ENCODE measurements around the gene KRTAP5-8.
"Not testable (repeated sequence)": the region's sequence is repeated elsewhere in the genome, so short reads cannot be mapped to it uniquely, and the experiment has no call there.

The KRTAP5-8 gene

DNA sequence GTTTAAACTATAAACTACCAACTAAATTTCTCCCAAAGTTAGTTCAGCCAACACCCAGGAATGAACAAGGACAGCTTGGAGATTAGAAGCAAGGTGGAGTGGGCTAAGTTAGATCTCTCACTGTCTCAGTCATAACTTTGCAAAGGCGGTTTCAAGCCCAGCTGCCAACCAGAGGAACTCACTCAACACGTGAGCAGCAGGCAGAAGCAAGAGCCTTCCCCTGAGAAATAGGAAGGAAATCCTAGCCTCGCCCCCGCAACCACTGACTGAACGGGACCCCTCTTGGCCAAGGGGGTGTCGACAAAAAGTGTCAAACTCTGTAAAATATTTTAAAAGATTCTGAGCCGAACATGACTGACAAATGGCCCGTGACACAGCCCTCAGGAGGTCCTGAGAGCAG, 6.0 kb downstream of the KRTAP5-8 start:
- no peak for DNase-seq (ENCODE audit: low read depth)

DNA sequence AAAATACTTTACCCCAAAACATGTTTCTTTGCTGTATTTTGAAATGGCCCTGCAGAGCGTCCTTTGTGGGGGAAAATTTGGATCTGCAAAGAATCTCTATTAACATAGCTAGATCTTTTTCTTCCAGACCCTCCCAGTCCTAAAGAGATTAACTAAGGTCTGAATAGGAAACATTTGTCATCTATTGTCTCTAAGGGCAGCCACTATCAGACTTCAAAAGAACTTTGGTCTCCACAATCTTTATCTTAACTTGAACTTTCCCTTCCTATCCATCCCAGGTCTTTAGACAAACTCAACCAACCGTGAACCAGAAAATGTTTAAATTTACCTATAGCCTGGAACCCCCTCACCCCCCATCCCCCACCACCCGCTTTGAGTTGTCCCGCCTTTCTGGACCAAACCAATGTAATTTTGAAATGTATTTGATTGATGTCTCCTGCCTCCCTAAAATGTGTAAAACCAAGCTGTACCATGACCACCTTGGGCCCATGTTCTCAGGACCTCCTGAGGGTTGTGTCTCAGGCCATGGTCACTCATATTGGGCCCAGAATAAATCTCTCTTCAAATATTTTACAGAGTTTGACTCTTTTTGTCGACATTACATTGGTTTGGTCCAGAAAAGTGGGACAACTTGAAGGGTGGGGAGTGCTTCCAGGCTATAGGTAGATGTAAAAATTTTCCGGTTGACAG, 6.8 kb downstream of the KRTAP5-8 start:
- no peak for DNase-seq (ENCODE audit: low read depth)

GRCh38 chr11:71545405-71545966, 7.7 kb downstream of the KRTAP5-8 start:
- no peak for DNase-seq (ENCODE audit: low read depth)

DNA sequence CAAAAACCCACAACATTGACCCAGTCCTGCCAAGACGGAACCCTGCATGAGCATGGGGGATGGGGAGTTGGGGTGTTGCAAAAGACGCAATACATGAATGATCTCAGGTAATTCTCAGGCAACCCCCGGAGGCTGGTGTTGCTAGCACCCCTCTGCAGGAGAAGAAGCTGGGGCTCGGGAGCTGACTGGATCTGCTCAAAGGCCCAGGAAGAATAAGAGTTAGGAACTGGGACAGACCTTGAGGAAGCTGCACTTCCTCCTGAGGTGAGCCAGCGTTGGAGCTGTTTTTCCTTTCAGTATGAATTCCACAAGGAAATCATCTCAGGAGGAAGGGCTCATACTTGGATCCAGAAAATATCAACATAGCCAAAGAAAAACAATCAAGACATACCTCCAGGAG, 10.3 kb downstream of the KRTAP5-8 start, which contains the start of gene KRTAP5-9:
TSS of gene KRTAP5-9 (plus strand) at position 301 of the 400 bp plus-strand sequence. CDS start 238 bp downstream, outside the sequence.
- DNase-seq (ENCODE audit: low read depth): no peak

- no peak for DNase-seq (ENCODE audit: low read depth)
These were observed 10.9 kb downstream of the KRTAP5-8 start for GRCh38 chr11:71548716-71549151.

GRCh38 chr11:71551711-71552110, 13.9 kb downstream of the KRTAP5-8 start:
- DNase-seq (ENCODE audit: low read depth): no peak

- DNase-seq (ENCODE audit: low read depth): no peak
These were observed 17.2 kb downstream of the KRTAP5-8 start for GRCh38 chr11:71554996-71555395.

DNA sequence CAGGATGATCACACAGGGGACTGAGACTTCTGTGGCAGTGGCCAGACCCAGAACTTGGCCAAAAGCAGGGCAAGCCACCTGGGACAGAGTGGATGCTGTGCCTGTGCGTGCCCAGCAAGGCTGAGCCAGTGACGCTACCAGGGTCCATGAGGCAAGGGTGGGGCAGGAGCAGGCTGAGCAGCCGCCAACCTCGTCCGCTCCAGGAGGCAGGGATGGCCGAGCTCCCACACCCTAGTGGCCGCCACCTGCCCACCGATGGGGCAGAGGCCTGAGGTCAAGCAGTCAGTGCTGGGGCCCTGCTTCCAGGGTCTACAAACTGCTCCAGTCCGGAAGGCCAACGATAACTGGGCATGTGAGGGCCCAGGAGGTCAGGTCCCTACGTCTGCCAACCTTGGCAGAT, 17.7 kb downstream of the KRTAP5-8 start:
- DNase-seq (ENCODE audit: low read depth): no peak

GRCh38 chr11:71556018-71556417, 18.2 kb downstream of the KRTAP5-8 start:
- no peak for DNase-seq (ENCODE audit: low read depth)

- no peak for DNase-seq (ENCODE audit: low read depth)
These were observed 19.4 kb downstream of the KRTAP5-8 start for GRCh38 chr11:71557257-71557656.

DNA sequence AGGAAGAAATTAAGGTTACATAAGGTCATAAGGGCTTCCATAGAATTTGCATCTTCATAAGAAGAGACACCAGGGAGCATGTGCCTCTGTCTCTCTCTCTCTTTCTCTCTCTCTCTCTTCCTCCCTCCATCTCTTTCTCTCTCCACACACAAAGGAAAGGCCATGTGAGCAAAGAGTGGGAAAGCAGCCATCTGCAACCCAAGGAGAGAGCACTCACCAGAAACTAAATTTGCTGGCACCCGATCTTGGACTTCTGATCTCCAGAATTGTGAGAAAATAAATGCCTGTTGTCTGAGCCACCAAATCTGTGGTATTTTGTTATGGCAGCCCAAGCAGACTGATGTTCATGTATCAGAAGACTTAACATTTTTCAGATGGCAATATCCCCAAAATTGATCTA, 21.2 kb downstream of the KRTAP5-8 start:
- DNase-seq (ENCODE audit: low read depth): no peak

GRCh38 chr11:71562120-71562519, 24.3 kb downstream of the KRTAP5-8 start:
- no peak for DNase-seq (ENCODE audit: low read depth)

DNA sequence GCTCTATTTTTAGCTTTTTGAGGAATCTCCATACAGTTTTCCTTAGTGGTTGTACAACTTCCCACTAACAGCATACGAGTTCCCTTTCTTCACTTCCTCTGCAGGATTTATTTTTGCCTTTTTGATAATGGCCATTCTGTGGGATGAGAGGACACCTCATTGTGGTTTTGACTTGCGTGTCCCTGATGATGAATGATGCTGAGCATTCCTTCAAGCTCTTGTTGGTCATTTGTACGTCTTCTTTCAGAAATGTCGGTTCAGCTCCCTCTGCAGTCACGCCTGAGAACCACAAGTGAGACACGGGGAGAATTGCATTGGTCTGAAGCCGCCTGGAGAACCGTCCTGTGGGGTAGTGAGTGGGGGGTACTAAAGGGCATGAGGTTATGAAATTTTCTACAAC, 25.6 kb downstream of the KRTAP5-8 start:
- DNase-seq (ENCODE audit: low read depth): no peak

DNA sequence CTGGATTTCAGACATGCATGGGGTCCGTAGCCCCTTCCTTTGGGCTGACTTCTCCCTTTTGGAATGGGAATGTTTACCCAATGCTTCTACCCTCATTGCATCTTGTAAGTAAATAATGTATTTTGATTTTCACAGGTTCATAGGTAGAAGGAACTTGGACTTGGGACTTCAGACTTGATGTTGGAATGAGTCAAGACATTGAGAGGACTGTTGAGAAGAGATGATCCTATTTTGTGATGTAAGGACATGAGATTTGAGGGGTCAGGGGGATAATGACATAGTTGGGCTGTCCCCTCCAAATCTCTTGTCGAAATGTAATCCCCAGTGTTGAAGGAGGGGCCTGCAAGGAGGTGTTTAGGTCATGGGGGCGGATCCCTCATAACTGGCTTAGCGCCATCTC, 26.6 kb downstream of the KRTAP5-8 start:
- DNase-seq (ENCODE audit: low read depth): no peak

GRCh38 chr11:71565263-71565662, 27.4 kb downstream of the KRTAP5-8 start, which contains the start of gene KRTAP5-10:
KRTAP5-10 (plus strand) TSS chr11:71565563; CDS start chr11:71565588, 25 bp downstream.
- DNase-seq (ENCODE audit: low read depth): no peak

GRCh38 chr11:71566081-71566620, 28.3 kb downstream of the KRTAP5-8 start:
- DNase-seq (ENCODE audit: low read depth): no peak

- DNase-seq (ENCODE audit: low read depth): not testable (repeated sequence)
These were observed 29.1 kb downstream of the KRTAP5-8 start for GRCh38 chr11:71566626-71567599.

DNA sequence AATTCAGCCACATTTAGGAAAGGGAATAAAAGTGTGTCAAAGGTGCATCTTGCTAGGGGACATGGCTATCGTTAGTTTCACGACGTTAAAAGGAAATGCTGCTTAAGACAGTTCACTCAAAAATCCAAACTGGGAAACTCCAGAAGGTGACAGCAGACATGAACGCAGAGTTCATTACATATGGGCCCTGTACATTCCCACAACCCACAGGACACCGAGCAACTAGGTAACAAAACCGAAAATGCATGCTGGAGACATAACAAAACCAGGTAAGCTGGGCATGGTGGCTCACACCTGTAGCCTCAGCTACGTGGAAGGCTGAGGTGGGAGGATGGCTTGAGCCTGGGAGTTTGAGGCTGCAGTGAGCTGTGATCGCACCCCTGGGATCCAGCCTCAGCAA, 29.8 kb downstream of the KRTAP5-8 start:
- DNase-seq (ENCODE audit: low read depth): not testable (repeated sequence)

DNA sequence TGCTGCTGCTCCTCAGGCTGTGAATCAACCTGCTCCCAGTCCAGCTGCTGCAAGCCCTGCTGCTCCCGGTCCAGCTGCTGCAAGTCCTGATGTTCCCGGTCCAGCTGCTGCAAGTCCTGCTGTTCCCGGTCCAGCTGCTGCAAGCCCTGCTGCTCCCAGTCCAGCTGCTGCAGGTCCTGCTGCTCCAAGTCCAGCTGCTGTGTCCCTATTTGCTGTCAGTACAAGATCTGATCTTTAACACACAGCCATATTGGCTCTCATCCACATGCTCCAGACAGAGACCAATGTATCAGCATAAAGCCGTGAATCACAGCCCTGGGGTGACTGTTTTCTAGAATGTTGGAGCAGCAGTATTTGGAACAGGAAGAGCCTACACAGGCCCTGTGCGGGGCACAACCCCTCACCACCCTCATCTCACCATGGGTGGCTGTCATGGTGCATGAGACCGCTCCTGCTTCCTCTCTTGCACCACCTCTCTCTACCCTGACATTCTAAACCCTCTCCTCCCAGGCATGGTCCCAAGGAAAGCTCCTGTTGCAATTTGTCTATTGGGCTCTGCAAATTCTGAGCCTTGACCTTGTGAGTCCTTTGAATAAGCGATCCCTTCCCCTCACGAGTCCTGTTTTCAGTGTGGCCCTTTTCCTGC, 31.0 kb downstream of the KRTAP5-8 start:
- no peak for DNase-seq (ENCODE audit: low read depth)

DNA sequence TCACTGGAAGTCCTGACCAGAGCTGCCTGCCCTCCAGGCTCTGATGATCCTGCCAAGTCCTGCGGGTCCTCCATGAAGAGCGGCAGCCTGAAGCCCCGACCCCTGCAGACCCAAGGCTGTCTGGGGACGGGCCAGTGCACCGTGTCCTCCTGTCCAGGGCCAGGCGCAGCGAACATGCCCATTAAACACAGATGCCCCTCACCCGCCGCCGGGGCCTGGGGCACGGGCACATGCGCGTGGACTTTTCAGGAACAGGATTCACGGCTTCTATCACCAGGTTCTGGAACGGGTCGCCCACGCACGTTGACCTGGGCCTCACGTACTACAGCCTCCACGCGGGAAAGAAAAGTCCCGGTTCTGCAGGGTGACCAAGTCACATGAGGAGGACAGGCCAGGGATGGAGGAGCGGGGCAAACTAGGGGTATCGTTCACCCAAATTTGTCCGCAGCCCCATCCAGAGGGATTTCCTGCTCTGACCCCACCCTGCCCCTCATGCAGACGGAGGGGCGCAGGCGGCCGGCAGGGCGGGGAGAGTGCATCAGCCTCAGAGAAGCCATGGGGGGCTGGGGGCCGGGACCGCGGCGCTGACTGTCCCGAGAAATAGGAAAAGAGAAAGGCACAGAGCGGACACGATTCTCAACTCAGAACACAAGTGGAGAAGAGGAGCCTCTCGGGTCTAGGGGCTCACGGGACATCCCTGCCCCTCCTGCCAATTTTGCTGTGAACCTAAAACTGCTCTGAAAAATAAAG, 33.5 kb downstream of the KRTAP5-8 start:
- not testable (repeated sequence) for DNase-seq (ENCODE audit: low read depth)

- DNase-seq (ENCODE audit: low read depth): no peak
These were observed 35.0 kb downstream of the KRTAP5-8 start for GRCh38 chr11:71572811-71573210.

All from stimulated activated CD8-positive, alpha-beta memory T cell treated with anti-CD3 and anti-CD28 coated beads, Interleukin-7, amount 100 ng/mL, for 24 hours (primary cell).